GM23248 (cell line): ENCODE data around the gene ELF4.

Experiments
- EZH2 ChIP-seq: fragments of 200-600 bp; sonication (generic); IDR thresholded peaks from 2 replicates; pipeline ENCODE4 v1.6.1; 2018; ENCODE audit warnings: antibody characterized with exemption, mild to moderate bottlenecking; ENCODE audit not compliant: insufficient read depth, poor library complexity, severe bottlenecking
- EZH2phosphoT487 ChIP-seq: fragments of 200-600 bp; sonication (generic); IDR thresholded peaks from 2 replicates; pipeline ENCODE4 v1.6.1; 2018; ENCODE audit warnings: antibody characterized with exemption, moderate library complexity, mild to moderate bottlenecking, low read depth; ENCODE audit not compliant: insufficient read depth

- TF ChIP-seq EZH2 (no peak), EZH2phosphoT487 (no peak)
Observed at GRCh38 chrX:130097507-130098209, 12.6 kb downstream of the ELF4 start.
